K562 (cell line): Measurements from ENCODE around the gene SULT2B1. TPM values are rescaled to one million over a fixed set of nuclear protein-coding genes. Genes with fewer than 3 reads are reported as not detected.

Experiments
- DPF2 ChIP-seq: fragments of 450-650 bp; IDR thresholded peaks from 2 replicates; pipeline ENCODE4 v1.6.1; 2016
- FUS ChIP-seq: fragments of 200-400 bp; formaldehyde crosslinking; optimal IDR thresholded peaks from 2 replicates; pipeline ENCODE3; 2017; ENCODE audit warnings: low read depth, low read length
- JUN ChIP-seq, 2 experiments: sonication (generic) in 1 of 2; formaldehyde crosslinking in 1 of 2; IDR thresholded peaks; 2 replicates each; pipeline versions ENCODE4 v1.6.1 to v1.8.0; 2012 to 2022; ENCODE audit warnings: borderline replicate concordance in 2 of 2, mild to moderate bottlenecking in 2 of 2, improper control_type of control experiment in 1 of 2, low read depth in 1 of 2, low read length in 1 of 2, missing genetic modification reagents in 1 of 2
- KLF10 ChIP-seq: fragments of 250-450 bp; sonication (Bioruptor Pico); IDR thresholded peaks from 2 replicates; pipeline ENCODE4 v1.6.1; 2021; ENCODE audit warnings: matching md5 sums
- LARP7 ChIP-seq: fragments of 450-650 bp; IDR thresholded peaks from 2 replicates; pipeline ENCODE4 v1.6.1; 2016
- MCM3 ChIP-seq: fragments of 450-650 bp; IDR thresholded peaks from 2 replicates; pipeline ENCODE4 v1.6.1; 2016
- POLR2G ChIP-seq: fragments of 200-400 bp; formaldehyde crosslinking; IDR thresholded peaks from 2 replicates; pipeline ENCODE4 v1.6.1; 2017; ENCODE audit warnings: low read depth, mild to moderate bottlenecking, antibody characterized with exemption, low read length, moderate library complexity
- POU5F1 ChIP-seq: fragments of 150-350 bp; IDR thresholded peaks from 2 replicates; pipeline ENCODE4 v1.6.1; 2014; ENCODE audit warnings: borderline replicate concordance, low read length, low read depth, mild to moderate bottlenecking; ENCODE audit not compliant: partially characterized antibody
- RAD21 ChIP-seq, 2 experiments: fragments of 250-450 bp in 1 of 2; fragments of 450-650 bp in 1 of 2; sonication (Bioruptor Pico) in 1 of 2; formaldehyde crosslinking in 1 of 2; IDR thresholded peaks in 1 of 2; conservative IDR thresholded peaks in 1 of 2; 2 replicates each; pipeline versions ENCODE4 v1.4.0 to v1.8.0; 2020 to 2022; ENCODE audit warnings: mild to moderate bottlenecking in 2 of 2, moderate library complexity in 1 of 2
- RAD51 ChIP-seq: fragments of 450-650 bp; IDR thresholded peaks from 2 replicates; pipeline ENCODE4 v1.7.1; 2016; ENCODE audit warnings: low read depth, mild to moderate bottlenecking, borderline replicate concordance
- REST ChIP-seq, 2 experiments: fragments of 450-650 bp; formaldehyde crosslinking in 1 of 2; IDR thresholded peaks; 2 replicates each; pipeline versions ENCODE4 v1.4.0 to v1.6.1; 2014 to 2020; ENCODE audit warnings: mild to moderate bottlenecking in 2 of 2, borderline replicate concordance in 1 of 2, low read depth in 1 of 2
- STAT6 ChIP-seq: sonication (generic); formaldehyde crosslinking; IDR thresholded peaks from 2 replicates; pipeline ENCODE4 v1.8.1; 2023; ENCODE audit warnings: mild to moderate bottlenecking, missing genetic modification reagents
- XRCC3 ChIP-seq: fragments of 450-650 bp; IDR thresholded peaks from 2 replicates; pipeline ENCODE4 v1.6.1; 2017; ENCODE audit warnings: mild to moderate bottlenecking, moderate library complexity
- ZNF24 ChIP-seq: fragments of 450-650 bp; IDR thresholded peaks from 2 replicates; pipeline ENCODE4 v1.6.1; 2016
- ZNF408 ChIP-seq: fragments of 250-450 bp; sonication (Bioruptor Pico); IDR thresholded peaks from 2 replicates; pipeline ENCODE4 v1.4.0; 2020; ENCODE audit warnings: low read depth, mild to moderate bottlenecking, moderate library complexity
- ZNF551 ChIP-seq: fragments of 250-450 bp; sonication (Bioruptor Pico); IDR thresholded peaks from 2 replicates; pipeline ENCODE4 v1.5.0; 2021; ENCODE audit warnings: mild to moderate bottlenecking, moderate library complexity
- polyA plus RNA-seq, 8 experiments: library from polyadenylated mRNA; depleted of rRNA in 4 of 8; stranded (reverse) in 5 of 8; unstranded in 3 of 8; fragments of >200 nt; fragmentation: Nextera tagmentation in 2 of 8; fragmentation: Illumina TruSeq in 1 of 8; extraction: Ambion mirVana in 2 of 8; extraction: Trizol in 1 of 8; gene quantifications; 2 replicates each; pipeline versions ENCODE4 v1.2.1 to v1.2.3, GENCODE V29; 2011 to 2014; ENCODE audit warnings: inconsistent platforms in 1 of 8, missing spikeins in 1 of 8
- total RNA-seq, 7 experiments: library from RNA; depleted of rRNA in 6 of 7; stranded (reverse); fragments of >200 nt in 6 of 7; fragmentation: Illumina TruSeq in 2 of 7; extraction: Trizol in 2 of 7; gene quantifications; 2 replicates each; pipeline versions ENCODE4 v1.2.1 to v1.2.3, GENCODE V29; 2011 to 2021; ENCODE audit warnings: low replicate concordance in 1 of 7

Gene SULT2B1
- total and polyA plus RNA-seq, 9 of the 15 experiments (the other 6 are each of a cell fraction or from before 2014, with no cell fraction given), result 0.09 to 0.62 (median 0.22) TPM; not detected in 2

GRCh38 chr19:48637948-48638830 is 86.2 kb downstream of the SULT2B1 start (continued):
- peak; percentile 54 for TF ChIP-seq REST (IDR thresholded peaks at IDR 0.05; ENCODE audit: borderline replicate concordance)
- TF ChIP-seq REST (CRISPR knock-in tag; IDR thresholded peaks at IDR 0.05; ENCODE audit: low read depth), result no peak
- no peak for TF ChIP-seq ZNF24
- TF ChIP-seq ZNF551 (CRISPR knock-in tag), result no peak
- peak; percentile 93 for TF ChIP-seq LARP7
- TF ChIP-seq RAD21 (CRISPR knock-in tag; conservative IDR thresholded peaks at IDR 0.05 in 1 of 2, IDR thresholded peaks at IDR 0.05 in 1 of 2), result no peak
- TF ChIP-seq FUS, result no peak
- no peak for TF ChIP-seq RAD51
- TF ChIP-seq KLF10 (CRISPR knock-in tag), result no peak
- TF ChIP-seq POU5F1, result no peak
- TF ChIP-seq ZNF408, result no peak
- no peak for TF ChIP-seq MCM3
- TF ChIP-seq DPF2, result peak; percentile 76
- TF ChIP-seq JUN (IDR thresholded peaks at IDR 0.05; ENCODE audit: borderline replicate concordance, low read depth, low read length), result no peak
- TF ChIP-seq JUN (CRISPR knock-in tag; IDR thresholded peaks at IDR 0.05; ENCODE audit: borderline replicate concordance), result no peak; the same call in 1 of the 2 replicates
- no peak for TF ChIP-seq XRCC3
- no peak for TF ChIP-seq STAT6 (CRISPR knock-in tag)
- peak; percentile 37; the same call in 1 of the 2 replicates for TF ChIP-seq POLR2G
